CD8-positive, alpha-beta memory T cell (primary cell): ENCODE data around the gene AHCYL2. TPM values are rescaled to one million over a fixed set of nuclear protein-coding genes. Genes with fewer than 3 reads are reported as not detected.

Experiments
- CTCF ChIA-PET: fragments of 350-600 bp; sonication (Branson Sonifier 250); formaldehyde crosslinking; loops from one replicate; lab custom pipeline; 2021; ENCODE audit warnings: antibody characterized with exemption; lab: Charles Lee
- POLR2A ChIA-PET: fragments of 350-600 bp; sonication (Branson Sonifier 250); formaldehyde crosslinking; loops from one replicate; lab custom pipeline; 2021; ENCODE audit warnings: antibody characterized with exemption; lab: Charles Lee
- DNase-seq, 5 donors: peaks; one replicate each; pipeline versions ENCODE4 v3.0.0 to v3.0.0-alpha.2; 2020 to 2022; ENCODE audit warnings: mixed read lengths in 1 of 5
- H3K27ac ChIP-seq: one replicate; pipeline ENCODE4 v1.7.0; 2013; ENCODE audit warnings: low read depth, mild to moderate bottlenecking, low read length, moderate library complexity
- H3K27me3 ChIP-seq: 2 replicates; pipeline ENCODE4 v1.7.0; 2013; ENCODE audit warnings: low read length, mild to moderate bottlenecking; ENCODE audit not compliant: insufficient read depth, poor library complexity, severe bottlenecking
- H3K36me3 ChIP-seq: 2 replicates; pipeline ENCODE4 v1.7.0; 2013; ENCODE audit warnings: mild to moderate bottlenecking, low read length, moderate library complexity; ENCODE audit not compliant: insufficient read depth
- H3K4me1 ChIP-seq: 2 replicates; pipeline ENCODE4 v1.7.0; 2013; ENCODE audit warnings: mild to moderate bottlenecking, low read length, moderate library complexity; ENCODE audit not compliant: insufficient read depth
- H3K4me3 ChIP-seq: 2 replicates; pipeline ENCODE4 v1.7.0; 2013; ENCODE audit warnings: mild to moderate bottlenecking, low read length
- H3K9me3 ChIP-seq: 2 replicates; pipeline ENCODE4 v1.7.0; 2013; ENCODE audit warnings: mild to moderate bottlenecking, low read length
- H3K27ac Mint-ChIP-seq, 8 donors: one replicate each; pipeline ENCODE4 v1.8.0; 2020 to 2021; ENCODE audit warnings: mixed read lengths in 8 of 8, mild to moderate bottlenecking in 6 of 8, inconsistent platforms in 3 of 8, moderate library complexity in 3 of 8
- H3K27me3 Mint-ChIP-seq, 2 donors: one replicate each; pipeline ENCODE4 v1.8.0; 2020 to 2021; ENCODE audit warnings: mixed read lengths in 2 of 2, mild to moderate bottlenecking in 1 of 2, moderate library complexity in 1 of 2
- H3K36me3 Mint-ChIP-seq, 3 donors: one replicate each; pipeline ENCODE4 v1.8.0; 2020 to 2021; ENCODE audit warnings: mixed read lengths in 3 of 3, inconsistent platforms in 1 of 3, mild to moderate bottlenecking in 1 of 3
- H3K4me1 Mint-ChIP-seq, 3 donors: one replicate each; pipeline ENCODE4 v1.8.0; 2020 to 2021; ENCODE audit warnings: mixed read lengths in 3 of 3, inconsistent platforms in 1 of 3, mild to moderate bottlenecking in 1 of 3
- H3K4me3 Mint-ChIP-seq, 7 donors: one replicate each; pipeline ENCODE4 v1.8.0; 2020 to 2021; ENCODE audit warnings: mixed read lengths in 7 of 7, mild to moderate bottlenecking in 6 of 7, moderate library complexity in 4 of 7, inconsistent platforms in 2 of 7
- H3K9me3 Mint-ChIP-seq, 5 donors: one replicate each; pipeline ENCODE4 v1.8.0; 2020 to 2022; ENCODE audit warnings: mixed read lengths in 5 of 5, mild to moderate bottlenecking in 3 of 5, moderate library complexity in 2 of 5, inconsistent platforms in 1 of 5
- polyA plus RNA-seq: library from polyadenylated mRNA; unstranded; fragments of 300-500 nt; fragmentation: Illumina TruSeq; gene quantifications from one replicate; pipeline ENCODE4 v1.2.3, GENCODE V29; 2021
- total RNA-seq, 2 experiments: library from RNA; stranded (reverse); gene quantifications; one replicate each; pipeline ENCODE4 v1.2.3, GENCODE V29; 2021

AHCYL2 gene
- total and polyA plus RNA-seq, 3 experiments from 2014 or later: 8.1 to 8.4 (median 8.2) TPM

- no peaks in the 10 kb centered on the region for H3K36me3 ChIP-seq
- Mint-ChIP-seq H3K9me3 (no peaks in the 10 kb centered on the region), H3K36me3 (no peaks in the 10 kb centered on the region), H3K27me3 (no peaks in the 10 kb centered on the region), H3K4me1 (peaks cover 0 to 8% (median 0%) of the 10 kb centered on the region in 3 donors), H3K27ac (peak overlapping the region in 1 of 8 donors; percentile 15), H3K4me3 (no peak overlapping the region)
- POLR2A ChIA-PET: interaction anchor here (0.6 kb wide), 1 partner anchor 245 kb away, joined by 3 read pairs; no protein-coding TSS in a partner anchor
- CTCF ChIA-PET: interaction anchor here (0.6 to 1.7 kb wide), 4 partner anchors 30 to 570 kb away, joined by 3 to 6 read pairs (median 3); partner anchors contain the start of gene STRIP2
- H3K27me3 ChIP-seq: no peaks in the 10 kb centered on the region
- H3K4me1 ChIP-seq: no peaks in the 10 kb centered on the region
- no peak overlapping the region for H3K27ac ChIP-seq
- DNase-seq: no peak
- no peaks in the 10 kb centered on the region for H3K9me3 ChIP-seq
- H3K4me3 ChIP-seq: no peak overlapping the region
These were observed 239.4 kb downstream of the AHCYL2 start for GRCh38 chr7:129464194-129464593.

- Mint-ChIP-seq H3K4me1 (peaks cover 0 to 8% (median 0%) of the 10 kb centered on the region in 3 donors), H3K27ac (no peak overlapping the region), H3K9me3 (no peaks in the 10 kb centered on the region), H3K4me3 (no peak overlapping the region), H3K36me3 (no peaks in the 10 kb centered on the region), H3K27me3 (no peaks in the 10 kb centered on the region)
- CTCF ChIA-PET: interaction anchor here (0.6 to 1.7 kb wide), 3 partner anchors 97 to 569 kb away, joined by 3 to 4 read pairs (median 3); no protein-coding TSS in a partner anchor
- Histone ChIP-seq H3K36me3 (no peaks in the 10 kb centered on the region), H3K9me3 (no peaks in the 10 kb centered on the region), H3K27ac (no peak overlapping the region), H3K27me3 (no peaks in the 10 kb centered on the region), H3K4me1 (no peaks in the 10 kb centered on the region), H3K4me3 (no peak overlapping the region)
- DNase-seq: no peak
- POLR2A ChIA-PET: no interaction called here
These were observed 240.2 kb downstream of the AHCYL2 start for GRCh38 chr7:129465080-129465479.

- Histone ChIP-seq H3K36me3 (no peaks in the 10 kb centered on the region), H3K9me3 (no peaks in the 10 kb centered on the region), H3K27ac (no peak overlapping the region), H3K4me1 (no peaks in the 10 kb centered on the region), H3K27me3 (no peaks in the 10 kb centered on the region), H3K4me3 (no peak overlapping the region)
- H3K9me3 Mint-ChIP-seq: no peaks in the 10 kb centered on the region
- POLR2A ChIA-PET: no interaction called here
- CTCF ChIA-PET: interaction anchor here (1.7 kb wide), 1 partner anchor 248 kb away, joined by 4 read pairs; no protein-coding TSS in a partner anchor
- H3K27ac Mint-ChIP-seq: no peak overlapping the region
- peaks cover 0 to 8% (median 0%) of the 10 kb centered on the region in 3 donors for H3K4me1 Mint-ChIP-seq
- H3K36me3 Mint-ChIP-seq: no peaks in the 10 kb centered on the region
- no peak for DNase-seq
- no peaks in the 10 kb centered on the region for H3K27me3 Mint-ChIP-seq
- no peak overlapping the region for H3K4me3 Mint-ChIP-seq
These were observed 242.0 kb downstream of the AHCYL2 start for GRCh38 chr7:129466796-129467195.

- H3K4me3 ChIP-seq: no peak overlapping the region
- DNase-seq: no peak
- H3K9me3 Mint-ChIP-seq: no peaks in the 10 kb centered on the region
- peaks cover 0 to 8% (median 0%) of the 10 kb centered on the region in 3 donors for H3K4me1 Mint-ChIP-seq
- H3K27me3 ChIP-seq: no peaks in the 10 kb centered on the region
- H3K27ac ChIP-seq: no peak overlapping the region
- POLR2A ChIA-PET: no interaction called here
- H3K4me1 ChIP-seq: no peaks in the 10 kb centered on the region
- H3K27me3 Mint-ChIP-seq: no peaks in the 10 kb centered on the region
- H3K36me3 ChIP-seq: no peaks in the 10 kb centered on the region
- CTCF ChIA-PET: interaction anchor here (4.9 kb wide), 1 partner anchor 100 kb away, joined by 48 read pairs; no protein-coding TSS in a partner anchor
- H3K36me3 Mint-ChIP-seq: no peaks in the 10 kb centered on the region
- peak overlapping the region in 2 of 7 donors; percentile 4 to 13 for H3K4me3 Mint-ChIP-seq
- peak overlapping the region in 4 of 8 donors; percentile 43 to 87 (median 56) for H3K27ac Mint-ChIP-seq
- no peaks in the 10 kb centered on the region for H3K9me3 ChIP-seq
These were observed 243.3 kb downstream of the AHCYL2 start for GRCh38 chr7:129468087-129468486.

GRCh38 chr7:129468547-129468946 lies 243.7 kb downstream of the AHCYL2 start:
- no peak for DNase-seq
- Mint-ChIP-seq H3K9me3 (no peaks in the 10 kb centered on the region), H3K4me3 (peak overlapping the region in 5 of 7 donors; percentile 13 to 66 (median 41)), H3K4me1 (peaks cover 0 to 8% (median 0%) of the 10 kb centered on the region in 3 donors), H3K27ac (peak overlapping the region in 6 of 8 donors; percentile 40 to 87 (median 52)), H3K36me3 (no peaks in the 10 kb centered on the region), H3K27me3 (no peaks in the 10 kb centered on the region)
- Histone ChIP-seq H3K27ac (no peak overlapping the region), H3K27me3 (no peaks in the 10 kb centered on the region), H3K4me3 (no peak overlapping the region), H3K36me3 (no peaks in the 10 kb centered on the region), H3K9me3 (no peaks in the 10 kb centered on the region), H3K4me1 (no peaks in the 10 kb centered on the region)
- ChIA-PET CTCF (interaction anchor here (4.9 kb wide), 1 partner anchor 101 kb away, joined by 48 read pairs; no protein-coding TSS in a partner anchor), POLR2A (no interaction called here)

DNA sequence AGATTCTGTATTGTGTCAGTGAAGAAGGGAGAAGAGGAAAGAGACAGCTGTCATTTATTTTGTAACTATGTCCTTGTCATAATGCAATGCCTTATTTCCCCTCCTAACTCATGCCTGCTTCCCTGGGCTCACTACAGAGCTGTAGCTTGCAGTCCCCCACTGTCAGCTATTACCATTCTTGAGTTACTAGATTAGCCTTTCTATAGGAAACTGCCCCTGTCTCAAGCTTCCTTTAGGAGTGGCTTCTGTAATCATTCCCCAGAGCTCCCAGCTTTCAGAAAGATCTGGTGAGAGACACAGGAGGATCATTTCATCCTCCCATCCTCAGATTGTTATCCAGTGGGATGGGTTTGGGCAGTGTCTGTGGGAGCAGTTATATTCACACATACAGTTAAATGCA lies 245.1 kb downstream of the AHCYL2 start:
- H3K9me3 Mint-ChIP-seq: no peaks in the 10 kb centered on the region
- POLR2A ChIA-PET: no interaction called here
- H3K9me3 ChIP-seq: no peaks in the 10 kb centered on the region
- H3K27ac ChIP-seq: no peak overlapping the region
- no peaks in the 10 kb centered on the region for H3K36me3 Mint-ChIP-seq
- no peaks in the 10 kb centered on the region for H3K4me1 ChIP-seq
- H3K4me3 Mint-ChIP-seq: no peak overlapping the region
- H3K27ac Mint-ChIP-seq: peak overlapping the region in 1 of 8 donors; percentile 26
- no peaks in the 10 kb centered on the region for H3K36me3 ChIP-seq
- no peak for DNase-seq
- H3K4me1 Mint-ChIP-seq: peaks cover 0 to 8% (median 0%) of the 10 kb centered on the region in 3 donors
- H3K27me3 Mint-ChIP-seq: no peaks in the 10 kb centered on the region
- H3K4me3 ChIP-seq: no peak overlapping the region
- H3K27me3 ChIP-seq: no peaks in the 10 kb centered on the region
- CTCF ChIA-PET: interaction anchor here (1.9 to 4.9 kb wide), 2 partner anchors 102 to 127 kb away, joined by 7 to 48 read pairs; no protein-coding TSS in a partner anchor

GRCh38 chr7:129470411-129470810 lies 245.6 kb downstream of the AHCYL2 start:
- H3K27me3 ChIP-seq: no peaks in the 10 kb centered on the region
- H3K9me3 Mint-ChIP-seq: no peaks in the 10 kb centered on the region
- no peaks in the 10 kb centered on the region for H3K4me1 ChIP-seq
- H3K36me3 ChIP-seq: no peaks in the 10 kb centered on the region
- peak overlapping the region in 1 of 8 donors; percentile 47 for H3K27ac Mint-ChIP-seq
- no peak overlapping the region for H3K4me3 Mint-ChIP-seq
- no peaks in the 10 kb centered on the region for H3K36me3 Mint-ChIP-seq
- H3K4me3 ChIP-seq: no peak overlapping the region
- CTCF ChIA-PET: interaction anchor here (1.3 to 4.9 kb wide), 5 partner anchors 37 to 252 kb away, joined by 4 to 48 read pairs (median 8); partner anchors contain the start of gene STRIP2
- H3K27ac ChIP-seq: no peak overlapping the region
- no peak for DNase-seq
- no peaks in the 10 kb centered on the region for H3K27me3 Mint-ChIP-seq
- POLR2A ChIA-PET: no interaction called here
- peaks cover 0 to 8% (median 0%) of the 10 kb centered on the region in 3 donors for H3K4me1 Mint-ChIP-seq
- H3K9me3 ChIP-seq: no peaks in the 10 kb centered on the region

- no peak overlapping the region for H3K4me3 Mint-ChIP-seq
- H3K4me1 Mint-ChIP-seq: peaks cover 0 to 8% (median 0%) of the 10 kb centered on the region in 3 donors
- Histone ChIP-seq H3K27ac (no peak overlapping the region), H3K36me3 (no peaks in the 10 kb centered on the region), H3K4me1 (no peaks in the 10 kb centered on the region), H3K4me3 (no peak overlapping the region), H3K27me3 (no peaks in the 10 kb centered on the region), H3K9me3 (no peaks in the 10 kb centered on the region)
- no peaks in the 10 kb centered on the region for H3K36me3 Mint-ChIP-seq
- no peaks in the 10 kb centered on the region for H3K9me3 Mint-ChIP-seq
- H3K27me3 Mint-ChIP-seq: no peaks in the 10 kb centered on the region
- ChIA-PET POLR2A (no interaction called here), CTCF (interaction anchor here (0.6 to 4.9 kb wide), 10 partner anchors 8 to 253 kb away, joined by 3 to 48 read pairs (median 4); partner anchors contain the start of gene STRIP2)
- DNase-seq: no peak
- H3K27ac Mint-ChIP-seq: no peak overlapping the region
These were observed 246.6 kb downstream of the AHCYL2 start for GRCh38 chr7:129471402-129471827.
